K562 (cell line): ENCODE data around the gene ZNF629. TPM values are rescaled to one million over a fixed set of nuclear protein-coding genes. Genes with fewer than 3 reads are reported as not detected.

Experiments
- AFF1 ChIP-seq, 2 experiments: fragments of 450-650 bp; IDR thresholded peaks; 2 replicates each; pipeline ENCODE4 v1.6.1; 2018; ENCODE audit warnings: mild to moderate bottlenecking in 2 of 2, low read depth in 1 of 2; ENCODE audit not compliant: partially characterized antibody in 2 of 2
- ARID2 ChIP-seq: fragments of 450-650 bp; IDR thresholded peaks from 2 replicates; pipeline ENCODE4 v1.6.1; 2017; ENCODE audit warnings: antibody characterized with exemption, mild to moderate bottlenecking
- ATF2 ChIP-seq: sonication (generic); formaldehyde crosslinking; IDR thresholded peaks from 2 replicates; pipeline ENCODE4 v1.8.1; 2022; ENCODE audit warnings: missing genetic modification reagents
- CBX8 ChIP-seq: fragments of 200-600 bp; sonication (generic); IDR thresholded peaks from 2 replicates; pipeline ENCODE4 v1.6.1; 2012; ENCODE audit warnings: borderline replicate concordance, mixed run types, low read depth, mild to moderate bottlenecking, moderate library complexity, mixed read lengths, low read length, control low read depth, inconsistent platforms; ENCODE audit not compliant: poor library complexity, severe bottlenecking; ENCODE audit errors: extremely low read depth
- CCAR2 ChIP-seq: fragments of 200-400 bp; formaldehyde crosslinking; IDR thresholded peaks from 2 replicates; pipeline ENCODE4 v1.6.1; 2017; ENCODE audit warnings: mild to moderate bottlenecking, low read depth, low read length
- CHCHD3 ChIP-seq: fragments of 250-450 bp; sonication (Bioruptor Pico); IDR thresholded peaks from 2 replicates; pipeline ENCODE4 v2.1.2; 2022; ENCODE audit warnings: mild to moderate bottlenecking
- CSDE1 ChIP-seq, 2 experiments: fragments of 450-650 bp; IDR thresholded peaks; 2 replicates each; pipeline ENCODE4 v1.6.1; 2016; ENCODE audit warnings: mild to moderate bottlenecking in 1 of 2
- CTBP1 ChIP-seq: fragments of 450-650 bp; IDR thresholded peaks from 2 replicates; pipeline ENCODE4 v1.6.1; 2016; ENCODE audit warnings: borderline replicate concordance
- DDX20 ChIP-seq: fragments of 450-650 bp; IDR thresholded peaks from 2 replicates; pipeline ENCODE4 v1.6.1; 2016; ENCODE audit warnings: missing genetic modification characterization, low read depth, mild to moderate bottlenecking, missing compliant biosample characterization, moderate library complexity
- E2F3 ChIP-seq: fragments of 250-450 bp; sonication (Bioruptor Pico); IDR thresholded peaks from 2 replicates; pipeline ENCODE4 v1.4.0; 2020; ENCODE audit warnings: mild to moderate bottlenecking
- FOXK2 ChIP-seq, 2 experiments: fragments of 450-650 bp; IDR thresholded peaks in 1 of 2; conservative IDR thresholded peaks in 1 of 2; 2 replicates each; pipeline ENCODE4 v1.6.1; 2016; ENCODE audit warnings: low read depth in 2 of 2, mild to moderate bottlenecking in 1 of 2
- HNRNPL ChIP-seq: fragments of 200-400 bp; formaldehyde crosslinking; IDR thresholded peaks from 2 replicates; pipeline ENCODE4 v1.6.1; 2017; ENCODE audit warnings: low read depth, mild to moderate bottlenecking, low read length
- MXI1 ChIP-seq: IDR thresholded peaks from 2 replicates; pipeline ENCODE4 v1.6.1; 2011; ENCODE audit warnings: low read depth, mild to moderate bottlenecking, improper control_type of control experiment, low read length
- POLR2AphosphoS2 ChIP-seq: IDR thresholded peaks from 2 replicates; pipeline ENCODE4 v1.6.1; 2012; ENCODE audit warnings: low read length, improper control_type of control experiment
- POLR2H ChIP-seq: IDR thresholded peaks from 2 replicates; pipeline ENCODE4 v1.6.1; 2016; ENCODE audit warnings: missing genetic modification characterization, low read depth, mild to moderate bottlenecking, control low read depth, missing compliant biosample characterization, moderate library complexity
- RAD51 ChIP-seq: fragments of 450-650 bp; IDR thresholded peaks from 2 replicates; pipeline ENCODE4 v1.7.1; 2016; ENCODE audit warnings: low read depth, mild to moderate bottlenecking, borderline replicate concordance
- RB1 ChIP-seq: fragments of 450-650 bp; IDR thresholded peaks from 2 replicates; pipeline ENCODE4 v1.6.1; 2017; ENCODE audit warnings: low read depth, mild to moderate bottlenecking
- SREBF2 ChIP-seq: sonication (generic); formaldehyde crosslinking; IDR thresholded peaks from 2 replicates; pipeline ENCODE4 v1.4.0; 2020; ENCODE audit warnings: mild to moderate bottlenecking, missing genetic modification reagents
- TCF7L2 ChIP-seq: fragments of 150-350 bp; IDR thresholded peaks from 2 replicates; pipeline ENCODE4 v1.6.1; 2016; ENCODE audit warnings: low read depth, mild to moderate bottlenecking, low read length, moderate library complexity
- TRIM28 ChIP-seq: fragments of 450-650 bp; IDR thresholded peaks from 2 replicates; pipeline ENCODE4 v1.6.1; 2017
- U2AF1 ChIP-seq: fragments of 200-400 bp; formaldehyde crosslinking; optimal IDR thresholded peaks from 2 replicates; pipeline ENCODE3; 2017; ENCODE audit warnings: mild to moderate bottlenecking, low read depth, low read length, moderate library complexity
- ZC3H4 ChIP-seq: sonication (generic); formaldehyde crosslinking; IDR thresholded peaks from 2 replicates; pipeline ENCODE4 v1.9.0; 2021; ENCODE audit warnings: missing genetic modification reagents, borderline replicate concordance
- polyA plus RNA-seq, 8 experiments: library from polyadenylated mRNA; depleted of rRNA in 4 of 8; stranded (reverse) in 5 of 8; unstranded in 3 of 8; fragments of >200 nt; fragmentation: Nextera tagmentation in 2 of 8; fragmentation: Illumina TruSeq in 1 of 8; extraction: Ambion mirVana in 2 of 8; extraction: Trizol in 1 of 8; gene quantifications; 2 replicates each; pipeline versions ENCODE4 v1.2.1 to v1.2.3, GENCODE V29; 2011 to 2014; ENCODE audit warnings: inconsistent platforms in 1 of 8, missing spikeins in 1 of 8
- total RNA-seq, 7 experiments: library from RNA; depleted of rRNA in 6 of 7; stranded (reverse); fragments of >200 nt in 6 of 7; fragmentation: Illumina TruSeq in 2 of 7; extraction: Trizol in 2 of 7; gene quantifications; 2 replicates each; pipeline versions ENCODE4 v1.2.1 to v1.2.3, GENCODE V29; 2011 to 2021; ENCODE audit warnings: low replicate concordance in 1 of 7

The ZNF629 gene
- total and polyA plus RNA-seq, 9 of the 15 experiments (the other 6 are each of a cell fraction or from before 2014, with no cell fraction given): 0.44 to 18.8 (median 7.4) TPM

GRCh38 chr16:30747799-30748633, 39.0 kb downstream of the ZNF629 start, which contains the start of gene PHKG2 (continued):
- TF ChIP-seq AFF1 (IDR thresholded peaks at IDR 0.05; ENCODE audit: low read depth in 1 of 2, partially characterized antibody in 2 of 2) (peak in 1 of 2 experiments; percentile 33), ATF2 (CRISPR knock-in tag) (no peak), MXI1 (peak; percentile 52), TCF7L2 (no peak), ARID2 (no peak), CCAR2 (no peak), POLR2H (tag) (peak; percentile 81), E2F3 (CRISPR knock-in tag) (peak; percentile 64; the same call in 1 of the 2 replicates), RB1 (peak; percentile 48; the same call in 1 of the 2 replicates), CSDE1 (IDR thresholded peaks at IDR 0.05) (no peak; a peak in 1 of 4 replicates), RAD51 (peak; percentile 97), FOXK2 (conservative IDR thresholded peaks at IDR 0.05 in 1 of 2, IDR thresholded peaks at IDR 0.05 in 1 of 2; ENCODE audit: low read depth in 2 of 2) (peak; percentile 79 to 83; a peak in 3 of 4 replicates), U2AF1 (no peak), ZC3H4 (no peak), POLR2AphosphoS2 (peak; percentile 55; the same call in 1 of the 2 replicates), DDX20 (tag) (no peak), CTBP1 (peak; percentile 47; the same call in 1 of the 2 replicates), HNRNPL (no peak), CBX8 (no peak), SREBF2 (CRISPR knock-in tag) (no peak), TRIM28 (0 out of 2 replicates have a peak, but pooled peaks have one; percentile 32), CHCHD3 (CRISPR knock-in tag) (no peak)
